CD14-positive monocyte (primary cell): ENCODE data around the gene ZNF132. TPM values are rescaled to one million over a fixed set of nuclear protein-coding genes. Genes with fewer than 3 reads are reported as not detected.
A peak's percentile ranks its signal among the peaks of the same experiment; 100 is the strongest.

ENCODE experiments used
- DNase-seq, 3 donors: peaks; one replicate each; pipeline ENCODE4 v3.0.0-alpha.2; 2011 to 2022
- H2AFZ ChIP-seq: 2 replicates; pipeline ENCODE4 v1.6.0; 2012; ENCODE audit warnings: mild to moderate bottlenecking, low read depth, low read length, inconsistent platforms; ENCODE audit not compliant: insufficient read depth, poor library complexity, severe bottlenecking
- H3K27ac ChIP-seq, 2 donors: 1 replicate in 1 of 2; 2 replicates in 1 of 2; pipeline ENCODE4 v1.5.1; 2012 to 2013; ENCODE audit warnings: low read length in 2 of 2, control low read depth in 1 of 2, inconsistent platforms in 1 of 2, low read depth in 1 of 2, mild to moderate bottlenecking in 1 of 2
- H3K27me3 ChIP-seq, 2 donors: one replicate each; pipeline versions ENCODE4 v1.6.0 to v1.6.1; 2011 to 2013; ENCODE audit warnings: low read length in 2 of 2; ENCODE audit not compliant: control insufficient read depth in 2 of 2, insufficient read depth in 2 of 2
- H3K36me3 ChIP-seq, 2 donors: replicated peaks in 1 of 2; 1 replicate in 1 of 2; 2 replicates in 1 of 2; pipeline versions ENCODE4 v1.5.1 to v1.6.1; 2012 to 2013; ENCODE audit warnings: low read length in 2 of 2, control low read depth in 1 of 2, inconsistent platforms in 1 of 2, mild to moderate bottlenecking in 1 of 2; ENCODE audit not compliant: insufficient read depth in 2 of 2, control insufficient read depth in 1 of 2
- H3K4me1 ChIP-seq, 2 donors: 1 replicate in 1 of 2; 2 replicates in 1 of 2; pipeline versions ENCODE4 v1.5.1 to v1.6.1; 2012 to 2013; ENCODE audit warnings: low read length in 2 of 2, control low read depth in 1 of 2, inconsistent platforms in 1 of 2, mild to moderate bottlenecking in 1 of 2, moderate library complexity in 1 of 2; ENCODE audit not compliant: insufficient read depth in 2 of 2, control insufficient read depth in 1 of 2
- H3K4me2 ChIP-seq: replicated peaks from 2 replicates; pipeline ENCODE3; 2012; ENCODE audit warnings: low read length, moderate library complexity, mild to moderate bottlenecking; ENCODE audit not compliant: poor library complexity, severe bottlenecking; ENCODE audit errors: extremely low read depth
- H3K4me3 ChIP-seq, 3 experiments: fragments of 200-600 bp in 1 of 3; sonication (generic) in 1 of 3; replicated peaks in 1 of 3; 1 replicate in 2 of 3; 2 replicates in 1 of 3; pipeline ENCODE4 v1.5.1; 2011 to 2013; ENCODE audit warnings: low read length in 3 of 3, mild to moderate bottlenecking in 3 of 3, control low read depth in 2 of 3, low read depth in 2 of 3, inconsistent platforms in 1 of 3, moderate library complexity in 1 of 3
- H3K79me2 ChIP-seq: 2 replicates; pipeline ENCODE4 v1.6.0; 2012; ENCODE audit warnings: mild to moderate bottlenecking, control low read depth, inconsistent platforms, low read length, moderate library complexity; ENCODE audit not compliant: insufficient read depth
- H3K9ac ChIP-seq: 2 replicates; pipeline ENCODE4 v1.6.0; 2017; ENCODE audit warnings: low read length, mild to moderate bottlenecking; ENCODE audit not compliant: insufficient read depth, poor library complexity, severe bottlenecking
- H3K9me3 ChIP-seq, 2 donors: replicated peaks in 1 of 2; 1 replicate in 1 of 2; 2 replicates in 1 of 2; pipeline versions ENCODE4 v1.5.1 to v1.6.1; 2012 to 2013; ENCODE audit warnings: low read length in 2 of 2, control low read depth in 1 of 2; ENCODE audit not compliant: control insufficient read depth in 1 of 2, insufficient read depth in 1 of 2
- H4K20me1 ChIP-seq: 2 replicates; pipeline ENCODE4 v1.6.0; 2012; ENCODE audit warnings: mild to moderate bottlenecking, low read length, control low read depth, moderate library complexity; ENCODE audit not compliant: insufficient read depth
- H3K27ac Mint-ChIP-seq, 7 donors: one replicate each; pipeline ENCODE4 v1.8.0; 2020; ENCODE audit warnings: mild to moderate bottlenecking in 7 of 7, mixed read lengths in 7 of 7, moderate library complexity in 6 of 7, inconsistent platforms in 2 of 7
- H3K27me3 Mint-ChIP-seq, 3 donors: one replicate each; pipeline ENCODE4 v1.8.0; 2021 to 2022; ENCODE audit warnings: low read depth in 3 of 3, mild to moderate bottlenecking in 3 of 3, mixed read lengths in 3 of 3, moderate library complexity in 3 of 3, inconsistent platforms in 1 of 3
- H3K36me3 Mint-ChIP-seq, 2 donors: one replicate each; pipeline ENCODE4 v1.8.0; 2020; ENCODE audit warnings: mixed read lengths in 2 of 2, inconsistent platforms in 1 of 2, mild to moderate bottlenecking in 1 of 2
- H3K4me1 Mint-ChIP-seq: one replicate; pipeline ENCODE4 v1.8.0; 2020; ENCODE audit warnings: mild to moderate bottlenecking, mixed read lengths
- H3K4me3 Mint-ChIP-seq, 2 donors: one replicate each; pipeline ENCODE4 v1.8.0; 2020; ENCODE audit warnings: mild to moderate bottlenecking in 2 of 2, mixed read lengths in 2 of 2, moderate library complexity in 1 of 2
- H3K9me3 Mint-ChIP-seq, 7 donors: one replicate each; pipeline ENCODE4 v1.8.0; 2020 to 2022; ENCODE audit warnings: mixed read lengths in 7 of 7, mild to moderate bottlenecking in 6 of 7, moderate library complexity in 6 of 7, inconsistent platforms in 2 of 7
- CTCF ChIP-seq: fragments of 200-600 bp; IDR thresholded peaks from one replicate; pipeline ENCODE4 v1.8.0; 2022; ENCODE audit warnings: antibody characterized with exemption, mild to moderate bottlenecking
- WGBS: methylation state at CpG from one replicate; pipeline ENCODE4 v1.1.5; 2013; ENCODE audit warnings: missing lambda C conversion rate; ENCODE audit not compliant: insufficient coverage; 5-methylcytosine and 5-hydroxymethylcytosine counted together
- intact Hi-C, 2 donors: fragments of 100-400 bp; cut with micrococcal nuclease; formaldehyde crosslinking; loops; one replicate each; pipeline versions ENCODE4 v1.15.0 to v1.15.1; 2023
- polyA plus RNA-seq, 3 donors: library from polyadenylated mRNA; depleted of rRNA in 1 of 3; unstranded in 2 of 3; stranded (reverse) in 1 of 3; fragments of 300-500 nt in 2 of 3; fragments of >200 nt in 1 of 3; fragmentation: Illumina TruSeq in 2 of 3; gene quantifications; 1 replicate in 2 of 3; 2 replicates in 1 of 3; pipeline ENCODE4 v1.2.3, GENCODE V29; 2012 to 2021

ZNF132 gene
- polyA plus RNA-seq, 3 donors: 0.40 to 0.92 (median 0.75) TPM

GRCh38 chr19:58474997-58475713 is 35.2 kb upstream of the ZNF132 start:
- Histone ChIP-seq H3K9ac (peak overlapping the region; percentile 70), H4K20me1 (no peaks in the 10 kb centered on the region), H3K4me2 (peak overlapping the region; percentile 88), H2AFZ (peak overlapping the region; percentile 92), H3K36me3 (peaks cover 23 to 25% of the 10 kb centered on the region in 2 donors), H3K9me3 (no peaks in the 10 kb centered on the region), H3K27me3 (no peaks in the 10 kb centered on the region), H3K27ac (peak overlapping the region; percentile 80 to 89), H3K79me2 (no peaks in the 10 kb centered on the region), H3K4me1 (peaks cover 14 to 21% of the 10 kb centered on the region in 2 donors), H3K4me3 (peak overlapping the region; percentile 54 to 81 (median 68))
- peaks cover 2 to 6% (median 2%) of the 10 kb centered on the region in 3 donors for H3K27me3 Mint-ChIP-seq
- H3K4me3 Mint-ChIP-seq: peak overlapping the region; percentile 86 to 95
- peak overlapping the region; percentile 94 to 99 (median 98) for H3K27ac Mint-ChIP-seq
- intact Hi-C loops: no loop called here
- no peak for DNase-seq
- H3K36me3 Mint-ChIP-seq: peaks cover 32% of the 10 kb centered on the region in 2 donors
- H3K9me3 Mint-ChIP-seq: peaks cover 0 to under 1% (median 0%) of the 10 kb centered on the region in 7 donors
- WGBS: 20% methylated on average over 23 of the region's 27 CpGs
- TF ChIP-seq CTCF: no peak
- H3K4me1 Mint-ChIP-seq: peaks cover 17% of the 10 kb centered on the region

GRCh38 chr19:58474291-58474996 is 34.5 kb upstream of the ZNF132 start:
- Mint-ChIP-seq H3K27ac (peak overlapping the region in 5 of 7 donors; percentile 33 to 98 (median 73)), H3K36me3 (peaks cover 36 to 37% of the 10 kb centered on the region in 2 donors), H3K27me3 (peaks cover 2 to 6% (median 2%) of the 10 kb centered on the region in 3 donors), H3K4me1 (peaks cover 17% of the 10 kb centered on the region), H3K9me3 (peaks cover 0 to 3% (median 0%) of the 10 kb centered on the region in 7 donors), H3K4me3 (no peak overlapping the region)
- Histone ChIP-seq H3K36me3 (peaks cover 28 to 29% of the 10 kb centered on the region in 2 donors), H3K4me2 (no peak overlapping the region), H3K4me3 (no peak overlapping the region), H4K20me1 (no peaks in the 10 kb centered on the region), H2AFZ (no peak overlapping the region), H3K27me3 (no peaks in the 10 kb centered on the region), H3K9me3 (no peaks in the 10 kb centered on the region), H3K4me1 (peaks cover 14 to 21% of the 10 kb centered on the region in 2 donors), H3K79me2 (no peaks in the 10 kb centered on the region), H3K9ac (no peak overlapping the region), H3K27ac (no peak overlapping the region)
- 90% methylated on average over 10 of the region's 12 CpGs for WGBS
- DNase-seq: no peak
- intact Hi-C loops: no loop called here
- TF ChIP-seq CTCF: no peak
